H1 (cell line): ENCODE data around the gene IL9R.

Experiments used
- BCL11A ChIP-seq, 2 experiments: IDR thresholded peaks; one replicate each; pipeline ENCODE4 v1.6.1; 2011; ENCODE audit warnings: low read depth in 2 of 2, low read length in 2 of 2, mild to moderate bottlenecking in 2 of 2
- GTF2F1 ChIP-seq: IDR thresholded peaks from 2 replicates; pipeline ENCODE4 v1.6.1; 2012; ENCODE audit warnings: low read depth, low read length, improper control_type of control experiment, borderline replicate concordance
- NRF1 ChIP-seq: IDR thresholded peaks from 2 replicates; pipeline ENCODE4 v1.6.1; 2011; ENCODE audit warnings: mild to moderate bottlenecking, low read depth, low read length, improper control_type of control experiment
- TAF1 ChIP-seq: IDR thresholded peaks from 2 replicates; pipeline ENCODE4 v1.6.1; 2011; ENCODE audit warnings: mild to moderate bottlenecking, low read depth, low read length
- TF ChIP-seq, protein P1 (sequence below), 3 experiments: IDR thresholded peaks; 1 replicate in 2 of 3; 2 replicates in 1 of 3; pipeline versions ENCODE4 v1.5.1 to v1.6.1; 2011; ENCODE audit warnings: low read length in 3 of 3, mild to moderate bottlenecking in 3 of 3, inconsistent platforms in 2 of 3, low read depth in 1 of 3, moderate library complexity in 1 of 3; ENCODE audit not compliant: insufficient read depth in 1 of 3; ENCODE audit errors: control extremely low read depth in 1 of 3
- TF ChIP-seq, protein P2 (sequence below): IDR thresholded peaks from 2 replicates; pipeline ENCODE4 v1.6.1; 2012; ENCODE audit warnings: inconsistent platforms

DNA sequence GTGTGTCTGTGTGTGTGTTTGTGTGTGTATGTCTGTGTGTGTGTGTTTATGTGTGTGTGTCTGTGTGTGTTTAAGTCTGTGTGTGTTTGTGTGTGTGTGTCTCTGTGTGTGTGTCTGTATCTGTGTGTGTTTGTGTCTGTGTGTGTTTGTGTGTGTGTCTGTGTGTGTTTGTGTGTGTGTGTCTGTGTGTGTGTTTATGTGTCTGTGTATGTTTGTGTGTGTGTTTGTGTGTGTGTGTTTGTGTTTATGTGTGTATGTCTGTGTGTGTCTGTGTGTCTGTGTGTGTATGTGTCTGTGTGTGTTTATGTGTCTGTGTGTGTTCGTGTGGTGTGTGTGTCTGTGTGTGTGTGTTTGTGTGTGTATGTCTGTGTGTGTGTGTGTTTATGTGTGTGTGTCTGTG, 11.4 kb downstream of the IL9R start:
- no peak for TF ChIP-seq NRF1
- TF ChIP-seq, protein P1, sequence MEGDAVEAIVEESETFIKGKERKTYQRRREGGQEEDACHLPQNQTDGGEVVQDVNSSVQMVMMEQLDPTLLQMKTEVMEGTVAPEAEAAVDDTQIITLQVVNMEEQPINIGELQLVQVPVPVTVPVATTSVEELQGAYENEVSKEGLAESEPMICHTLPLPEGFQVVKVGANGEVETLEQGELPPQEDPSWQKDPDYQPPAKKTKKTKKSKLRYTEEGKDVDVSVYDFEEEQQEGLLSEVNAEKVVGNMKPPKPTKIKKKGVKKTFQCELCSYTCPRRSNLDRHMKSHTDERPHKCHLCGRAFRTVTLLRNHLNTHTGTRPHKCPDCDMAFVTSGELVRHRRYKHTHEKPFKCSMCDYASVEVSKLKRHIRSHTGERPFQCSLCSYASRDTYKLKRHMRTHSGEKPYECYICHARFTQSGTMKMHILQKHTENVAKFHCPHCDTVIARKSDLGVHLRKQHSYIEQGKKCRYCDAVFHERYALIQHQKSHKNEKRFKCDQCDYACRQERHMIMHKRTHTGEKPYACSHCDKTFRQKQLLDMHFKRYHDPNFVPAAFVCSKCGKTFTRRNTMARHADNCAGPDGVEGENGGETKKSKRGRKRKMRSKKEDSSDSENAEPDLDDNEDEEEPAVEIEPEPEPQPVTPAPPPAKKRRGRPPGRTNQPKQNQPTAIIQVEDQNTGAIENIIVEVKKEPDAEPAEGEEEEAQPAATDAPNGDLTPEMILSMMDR (IDR thresholded peaks at IDR 0.05; ENCODE audit: control extremely low read depth in 1 of 3, insufficient read depth in 1 of 3, low read depth in 1 of 3, low read length in 3 of 3): no peak
- no peak for TF ChIP-seq BCL11A (IDR thresholded peaks at IDR 0.05; ENCODE audit: low read depth in 2 of 2, low read length in 2 of 2)
- TF ChIP-seq, protein P2, sequence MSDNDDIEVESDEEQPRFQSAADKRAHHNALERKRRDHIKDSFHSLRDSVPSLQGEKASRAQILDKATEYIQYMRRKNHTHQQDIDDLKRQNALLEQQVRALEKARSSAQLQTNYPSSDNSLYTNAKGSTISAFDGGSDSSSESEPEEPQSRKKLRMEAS: no peak
- no peak for TF ChIP-seq GTF2F1
- TF ChIP-seq TAF1: no peak
